Measurements from ENCODE around the gene ZNF396. TPM values are rescaled to one million over a fixed set of nuclear protein-coding genes. Genes with fewer than 3 reads are reported as not detected.

ZNF396 gene
- 2.0 TPM in 2 replicates for total RNA-seq

DNA sequence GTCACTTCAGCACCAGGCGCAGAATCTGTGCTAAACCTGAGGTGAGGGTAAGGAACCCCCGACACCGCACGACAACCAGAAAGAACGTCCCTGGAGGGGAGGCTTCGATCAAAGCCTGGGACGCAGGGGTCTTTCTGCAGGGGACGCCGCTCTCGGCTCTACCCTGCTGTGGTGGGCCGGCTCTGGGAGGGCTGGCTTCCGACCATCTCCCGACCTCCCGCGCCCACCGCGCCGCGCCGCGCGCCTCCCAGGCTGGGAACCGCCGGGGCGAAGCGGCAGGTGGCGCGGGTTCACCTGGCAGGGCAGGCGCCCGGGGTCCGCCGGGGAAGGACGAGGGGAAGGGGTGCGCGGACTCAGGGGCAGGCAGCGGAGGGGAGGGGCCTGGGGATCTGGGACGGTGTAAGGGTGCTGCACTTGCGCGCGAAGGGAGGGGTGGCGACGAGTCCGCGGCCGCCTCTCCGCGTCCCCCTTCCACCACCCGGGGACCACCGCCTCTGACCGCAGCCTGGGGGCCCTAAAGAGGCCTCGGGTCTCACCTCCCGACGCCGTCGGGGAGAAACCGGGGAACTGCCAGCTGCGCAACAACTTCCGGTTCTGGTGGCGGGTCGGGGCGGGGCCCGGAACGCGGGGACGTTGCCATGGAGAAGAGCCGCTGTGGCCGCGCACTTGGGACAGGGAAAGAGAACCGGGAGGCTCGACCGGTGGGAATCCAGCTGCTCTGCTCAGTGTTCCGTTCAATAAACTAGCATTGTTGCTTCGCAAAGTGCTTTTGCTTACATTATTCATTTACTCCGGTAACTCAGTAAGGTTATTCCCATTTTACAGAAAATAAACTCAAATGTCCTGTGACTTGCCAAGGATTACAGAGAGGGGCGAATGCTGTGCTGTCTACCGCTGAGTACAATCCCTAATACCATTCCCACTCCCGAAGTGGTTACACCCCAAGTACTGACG is at the start of gene ZNF396:
TSS of gene ZNF396 (minus strand) at position 596 of the 954 bp plus-strand sequence. CDS start 3,045 bp downstream, outside the sequence.

DNA sequence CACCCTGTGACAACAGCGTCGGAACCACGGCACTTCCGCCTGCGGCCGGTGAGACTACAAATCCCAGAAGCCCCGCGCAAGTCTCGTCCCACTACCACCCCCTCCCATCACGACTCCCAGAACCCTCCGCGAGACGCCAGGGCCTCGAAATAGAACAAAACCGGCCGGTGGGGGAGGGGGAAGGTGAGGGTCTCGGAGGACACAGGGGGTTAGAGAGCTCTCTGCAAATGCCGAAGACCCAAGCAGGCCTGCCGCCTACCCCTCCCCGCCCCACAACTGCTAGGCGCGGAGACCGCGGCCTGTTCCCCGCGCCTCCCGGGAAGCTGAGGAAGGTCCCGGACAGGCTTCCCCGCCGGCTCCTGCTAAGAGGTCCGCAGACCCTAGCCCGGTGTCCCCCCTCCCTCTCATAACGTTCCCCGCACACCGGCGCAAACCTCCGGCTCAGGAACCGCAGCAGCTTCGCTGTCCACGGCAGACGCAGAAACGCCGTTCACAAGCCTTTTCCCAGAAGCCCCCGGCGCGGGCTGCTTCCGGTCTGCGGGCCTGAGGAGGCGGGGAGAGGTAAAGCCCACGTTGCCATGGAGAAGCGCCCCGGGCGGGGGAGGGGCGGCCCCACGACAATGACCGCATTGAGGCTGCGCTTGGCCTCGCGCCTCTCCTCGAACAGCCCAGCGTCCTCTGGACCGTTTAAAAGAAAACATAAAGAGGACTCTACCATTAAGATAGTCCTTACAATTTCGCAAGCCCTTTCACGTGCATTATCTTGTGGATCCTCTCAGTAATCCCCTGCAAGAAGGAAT is 33.0 kb downstream of the ZNF396 start, which contains the start of gene ZNF24:
TSS of gene ZNF24 (minus strand) at position 485 of the 800 bp plus-strand sequence. CDS start 3,770 bp downstream, outside the sequence.

Other genes starting within 250 kb of the ZNF396 start
- 16.5 and 23.2 TPM in 2 replicates for gene ZNF397, start 136.3 kb downstream of the ZNF396 start, total RNA-seq
- gene ZSCAN30, start 87.1 kb downstream of the ZNF396 start, total RNA-seq, result 15.2 and 17.7 TPM in 2 replicates
- gene ZNF24, start 32.9 kb downstream of the ZNF396 start, total RNA-seq, result 25.5 and 33.8 TPM in 2 replicates
- 3.5 and 5.9 TPM in 2 replicates for gene INO80C, start 120.6 kb upstream of the ZNF396 start, total RNA-seq
- gene GALNT1, start 204.4 kb upstream of the ZNF396 start, total RNA-seq, result 79.2 and 79.7 TPM in 2 replicates

Data from placental epithelial cell (primary cell).